GM08714 (cell line): ENCODE data around the gene LFNG.

Source experiments
- H3K4me3 ChIP-seq: fragments of 200-500 bp; sonication (Bioruptor generic); 2 replicates; pipeline ENCODE4 v1.5.1; 2014; ENCODE audit warnings: mild to moderate bottlenecking, low read length, inconsistent platforms
- ZNF274 ChIP-seq: IDR thresholded peaks from 2 replicates; pipeline ENCODE4 v1.6.1; 2012; ENCODE audit warnings: mild to moderate bottlenecking, low read depth, low read length

LFNG gene

GRCh38 chr7:2519119-2519930 is at the start of gene LFNG:
Gene LFNG, plus strand, starts transcription at chr7:2519774. Its CDS starts 88 bp downstream, at chr7:2519862.
- TF ChIP-seq ZNF274, result no peak
- peak within 1 kb of the TSS; percentile 53; the same call in 1 of the 2 replicates for H3K4me3 ChIP-seq

DNA sequence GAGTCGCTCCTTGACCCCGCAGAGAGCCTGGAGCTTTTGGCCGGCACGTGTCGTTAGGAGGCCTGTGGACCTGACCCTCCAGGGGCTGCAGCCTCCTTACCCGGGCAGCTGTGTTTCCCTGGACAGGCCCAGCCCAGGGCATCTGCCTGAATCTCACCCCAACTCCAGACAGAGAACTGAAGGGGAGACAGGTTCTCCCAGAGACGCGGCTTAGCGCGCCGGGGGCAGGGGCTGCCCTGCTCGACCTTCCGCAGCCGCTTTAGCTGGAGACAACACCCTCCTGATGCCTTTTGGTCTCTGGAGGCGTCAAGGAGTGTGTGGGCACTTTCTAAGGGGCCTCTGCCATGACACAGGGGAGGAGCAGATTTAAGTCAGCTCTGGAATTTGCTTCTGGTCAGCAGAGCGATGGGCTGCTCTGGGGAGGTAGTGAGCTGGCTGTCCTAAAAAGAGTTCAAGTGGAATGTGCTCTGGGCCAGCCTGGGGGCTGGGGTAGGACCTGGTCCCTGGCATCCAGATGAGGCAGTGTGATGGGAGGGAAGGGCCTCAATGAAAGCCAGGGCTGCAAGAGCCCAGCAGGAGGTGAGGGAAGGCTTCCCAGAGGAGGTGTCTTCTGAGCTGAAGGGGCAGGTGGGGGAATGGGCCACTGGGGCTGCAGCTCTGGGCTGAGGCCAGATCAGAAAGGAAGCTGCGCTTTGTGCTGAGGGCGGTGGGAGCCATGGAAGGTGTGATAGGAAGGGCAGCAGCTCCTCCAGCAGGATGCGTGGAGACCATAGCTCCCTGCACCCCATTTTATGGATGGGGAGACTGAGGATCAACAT is 49.2 kb upstream of the LFNG start:
- TF ChIP-seq ZNF274, result no peak
- H3K4me3 ChIP-seq, result no peak overlapping the region

DNA sequence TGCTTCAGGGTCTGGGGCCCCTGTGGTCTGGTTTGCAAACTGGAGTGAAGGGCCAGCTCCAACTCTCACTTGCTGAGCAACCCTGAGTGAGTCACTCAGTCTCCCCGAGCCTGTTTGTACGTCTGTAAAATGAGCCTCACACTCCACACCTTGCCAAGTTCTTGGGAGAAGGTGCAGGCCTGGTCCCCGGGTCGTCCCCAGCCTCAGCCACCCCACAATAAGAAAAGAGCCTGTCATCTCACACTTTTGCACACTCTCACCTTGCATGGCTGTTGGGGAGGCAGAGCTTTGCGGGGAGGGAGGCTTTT is 48.6 kb upstream of the LFNG start:
- H3K4me3 ChIP-seq, result no peak overlapping the region
- no peak for TF ChIP-seq ZNF274

DNA sequence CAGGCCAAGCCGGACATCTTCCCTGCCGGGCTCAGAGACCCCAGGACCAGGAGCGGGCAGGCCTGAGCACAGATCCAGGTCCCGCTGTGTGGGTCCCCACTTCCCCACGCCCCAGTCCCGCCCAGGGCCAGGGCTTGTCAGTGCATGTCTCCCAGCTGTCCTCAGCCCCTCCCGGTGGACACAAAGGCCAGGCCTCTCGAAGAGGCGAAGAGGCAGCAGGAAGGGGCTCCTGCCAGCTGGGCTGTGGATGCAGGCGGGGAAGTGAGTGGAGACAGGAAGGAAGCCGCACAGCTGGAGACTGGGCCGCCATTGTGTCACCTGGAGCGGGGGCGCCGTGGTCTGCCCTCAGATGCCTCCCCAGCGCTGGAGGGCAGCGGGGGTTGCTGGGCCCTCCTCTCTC is 48.2 kb upstream of the LFNG start:
- no peak overlapping the region for H3K4me3 ChIP-seq
- TF ChIP-seq ZNF274, result no peak

GRCh38 chr7:2472739-2473138 is 46.8 kb upstream of the LFNG start:
- H3K4me3 ChIP-seq, result no peak overlapping the region
- TF ChIP-seq ZNF274, result no peak

GRCh38 chr7:2473496-2474180 is 45.9 kb upstream of the LFNG start:
- no peak for TF ChIP-seq ZNF274
- no peak overlapping the region for H3K4me3 ChIP-seq

DNA sequence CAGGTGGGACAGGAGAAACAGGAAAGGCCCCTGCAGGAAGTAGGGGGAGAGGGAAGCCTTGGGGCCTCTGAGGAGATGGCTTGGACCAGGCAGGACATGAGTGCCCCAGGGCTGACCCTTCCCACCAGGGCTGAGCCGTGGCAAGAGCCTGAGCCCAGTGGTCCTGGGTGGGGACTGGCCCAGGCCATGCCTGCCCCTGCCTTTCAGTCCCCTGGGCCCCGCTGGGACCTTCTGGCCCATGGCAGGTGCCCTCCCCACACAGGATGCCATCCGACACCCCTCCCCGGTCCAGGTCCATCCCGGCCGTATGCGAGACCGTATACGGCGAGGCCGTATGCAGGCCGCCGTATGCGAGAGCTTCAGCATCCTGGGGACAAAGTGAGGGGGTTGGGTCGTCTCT is 45.4 kb upstream of the LFNG start:
- no peak for TF ChIP-seq ZNF274
- H3K4me3 ChIP-seq, result no peak overlapping the region

GRCh38 chr7:2474813-2475677 is 44.5 kb upstream of the LFNG start:
- no peak for TF ChIP-seq ZNF274
- H3K4me3 ChIP-seq, result no peak overlapping the region

DNA sequence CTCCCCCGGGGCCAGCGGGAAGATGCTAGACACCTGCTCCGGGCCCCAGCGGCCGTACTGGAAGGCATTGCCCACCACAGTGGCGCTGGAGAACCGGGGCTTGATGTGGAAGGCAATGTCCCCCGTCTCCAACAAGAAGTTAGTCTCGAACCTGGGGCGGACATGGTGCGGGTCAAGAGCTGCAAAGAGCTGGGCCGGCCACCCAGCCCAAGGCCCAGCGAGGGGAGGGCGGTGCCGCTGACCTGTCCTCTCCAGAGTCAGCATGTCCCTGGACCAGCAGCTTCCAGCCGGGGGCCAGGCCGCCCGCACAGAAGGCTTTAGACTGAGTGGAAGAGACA is 43.9 kb upstream of the LFNG start:
- no peak overlapping the region for H3K4me3 ChIP-seq
- TF ChIP-seq ZNF274, result no peak

- no peak within 1 kb of the TSS for H3K4me3 ChIP-seq
- no peak for TF ChIP-seq ZNF274
Measured at GRCh38 chr7:2476298-2476697, 43.3 kb upstream of the LFNG start, which contains the start of gene GRIFIN. Gene GRIFIN, minus strand, starts transcription at chr7:2476398. Its CDS starts 15 bp downstream, at chr7:2476383.

DNA sequence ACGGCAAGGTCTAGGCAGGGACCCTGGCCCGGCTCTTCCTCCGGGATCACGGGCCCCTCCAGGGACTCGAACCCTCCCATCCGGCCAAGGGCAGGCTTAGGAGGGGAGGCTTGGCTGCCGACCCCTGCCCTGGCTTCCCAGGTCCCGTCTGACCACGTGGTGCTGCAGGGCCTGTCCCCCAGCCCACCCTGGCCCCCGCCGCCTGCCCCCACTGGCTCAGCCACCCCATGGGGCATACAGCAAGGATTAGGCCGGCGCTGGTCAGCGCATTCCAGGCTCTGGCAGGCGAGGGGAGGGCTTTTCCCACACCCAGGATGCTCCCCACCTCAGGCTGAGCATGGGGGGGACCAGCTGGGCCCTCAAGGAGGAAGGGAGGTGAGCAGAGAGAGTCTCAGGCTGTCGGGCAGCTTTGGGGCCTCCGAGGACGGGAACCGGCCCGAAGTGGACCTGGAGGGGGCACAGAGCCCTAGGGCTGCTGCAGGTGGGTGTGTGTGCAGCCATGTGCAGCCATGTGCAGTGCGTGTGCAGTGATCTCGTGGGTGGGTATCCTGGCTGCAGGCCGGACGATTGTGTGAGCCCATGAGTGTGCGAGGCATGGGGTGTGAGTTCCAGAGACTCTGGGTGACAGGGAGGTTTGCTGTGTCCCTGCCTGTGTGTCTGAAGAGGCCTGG is 42.7 kb upstream of the LFNG start:
- TF ChIP-seq ZNF274, result no peak
- no peak overlapping the region for H3K4me3 ChIP-seq

- no peak overlapping the region for H3K4me3 ChIP-seq
- TF ChIP-seq ZNF274, result no peak
Measured at GRCh38 chr7:2477447-2478398, 41.9 kb upstream of the LFNG start.
